Stimulated activated CD4-positive, alpha-beta T cell treated with anti-CD3 and anti-CD28 coated beads, Interleukin-15, amount 100 ng/mL, for 1 hour (primary cell): ENCODE results near the gene NR5A1.

ENCODE experiments used
- DNase-seq, 2 donors: peaks; one replicate each; pipeline ENCODE4 v3.0.0-alpha.2; 2020; ENCODE audit warnings: low read depth in 1 of 2, low spot score in 1 of 2

Gene NR5A1

GRCh38 chr9:124467410-124468060 is 39.7 kb downstream of the NR5A1 start:
- no peak for DNase-seq

GRCh38 chr9:124465736-124466135 is 41.5 kb downstream of the NR5A1 start:
- no peak for DNase-seq

GRCh38 chr9:124462739-124463138 is 44.5 kb downstream of the NR5A1 start:
- no peak for DNase-seq

- DNase-seq, result no peak
These were observed 48.8 kb downstream of the NR5A1 start for GRCh38 chr9:124458441-124458840.

GRCh38 chr9:124457887-124458431 is 49.2 kb downstream of the NR5A1 start:
- no peak for DNase-seq

- no peak for DNase-seq
These were observed 49.9 kb downstream of the NR5A1 start for GRCh38 chr9:124457079-124457886.

GRCh38 chr9:124456341-124457078 is 50.7 kb downstream of the NR5A1 start:
- no peak for DNase-seq

GRCh38 chr9:124455820-124456219 is 51.4 kb downstream of the NR5A1 start:
- no peak for DNase-seq

- no peak for DNase-seq
These were observed 52.3 kb downstream of the NR5A1 start for GRCh38 chr9:124454791-124455443.

GRCh38 chr9:124454296-124454695 is 52.9 kb downstream of the NR5A1 start:
- no peak for DNase-seq

GRCh38 chr9:124453586-124454191 is 53.5 kb downstream of the NR5A1 start:
- no peak for DNase-seq

GRCh38 chr9:124452841-124453585 is 54.2 kb downstream of the NR5A1 start:
- no peak for DNase-seq

- DNase-seq, result no peak
These were observed 54.9 kb downstream of the NR5A1 start for GRCh38 chr9:124452326-124452725.

GRCh38 chr9:124450931-124451661 is 56.1 kb downstream of the NR5A1 start:
- DNase-seq, result no peak

- no peak for DNase-seq
These were observed 56.8 kb downstream of the NR5A1 start, which contains the start of gene ADGRD2 for GRCh38 chr9:124450241-124450924. Gene ADGRD2 (plus strand): TSS chr9:124450451. CDS start chr9:124451667, 1,216 bp downstream.

GRCh38 chr9:124449381-124450151 is 57.6 kb downstream of the NR5A1 start:
- no peak for DNase-seq

- DNase-seq, result no peak
These were observed 59.2 kb downstream of the NR5A1 start for GRCh38 chr9:124448019-124448418.

GRCh38 chr9:124447297-124447661 is 59.9 kb downstream of the NR5A1 start:
- no peak for DNase-seq
